HAP-1 (cell line): ENCODE measurements around the gene MAP3K14.

Experiments
- DNase-seq, 2 experiments: peaks; one replicate each; pipeline ENCODE4 v3.0.0-alpha.2; 2016 to 2020; ENCODE audit warnings: low spot score in 2 of 2
- H3K27me3 ChIP-seq: fragments of 250-450 bp; sonication (Bioruptor Pico); 2 replicates; pipeline ENCODE4 v1.5.1; 2020; ENCODE audit warnings: low read depth, mild to moderate bottlenecking, moderate library complexity
- H3K36me3 ChIP-seq: fragments of 250-450 bp; sonication (Bioruptor Pico); replicated peaks from 2 replicates; pipeline ENCODE4 v1.5.1; 2020; ENCODE audit warnings: mild to moderate bottlenecking
- H3K4me1 ChIP-seq: fragments of 250-450 bp; sonication (Bioruptor Pico); 2 replicates; pipeline ENCODE4 v1.5.1; 2020; ENCODE audit warnings: mild to moderate bottlenecking
- H3K4me3 ChIP-seq: fragments of 250-450 bp; sonication (Bioruptor Pico); 2 replicates; pipeline ENCODE4 v1.5.1; 2020; ENCODE audit warnings: mild to moderate bottlenecking, moderate library complexity
- H3K9me3 ChIP-seq: fragments of 250-450 bp; sonication (Bioruptor Pico); 2 replicates; pipeline ENCODE4 v1.5.1; 2020; ENCODE audit warnings: mild to moderate bottlenecking, moderate library complexity
- in situ Hi-C: fragments of 300-500 bp; cut with MboI; formaldehyde crosslinking; loops from 3 replicates; pipeline ENCODE4 v1.14.3; 2020; ENCODE audit warnings: low sequenced_read_pairs, inconsistent platforms, mixed read lengths

The MAP3K14 gene

DNA sequence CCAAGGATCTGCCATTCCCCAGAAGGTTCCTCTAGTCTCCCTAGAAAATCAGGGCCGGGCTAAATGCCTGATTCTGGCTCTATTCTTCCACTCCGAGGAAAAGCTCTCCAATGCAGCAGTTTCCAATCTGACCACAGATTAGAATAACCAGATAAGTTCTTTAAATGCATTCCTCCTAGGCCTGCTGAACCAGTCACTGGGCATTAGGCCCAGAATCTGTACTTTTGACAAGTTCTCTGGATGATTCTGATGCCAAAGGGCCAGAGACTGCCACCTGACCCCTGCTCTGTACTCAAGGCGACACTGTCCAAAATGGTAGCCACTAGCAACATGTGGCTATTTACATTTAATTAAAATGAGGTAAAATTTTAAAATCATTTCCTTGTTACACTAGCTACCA, 22.3 kb downstream of the MAP3K14 start:
- Histone ChIP-seq H3K4me3 (no peak overlapping the region), H3K36me3 (no peaks in the 10 kb centered on the region), H3K9me3 (no peaks in the 10 kb centered on the region), H3K4me1 (no peaks in the 10 kb centered on the region), H3K27me3 (no peaks in the 10 kb centered on the region)
- DNase-seq: no peak
- in situ Hi-C loops: no loop called here

DNA sequence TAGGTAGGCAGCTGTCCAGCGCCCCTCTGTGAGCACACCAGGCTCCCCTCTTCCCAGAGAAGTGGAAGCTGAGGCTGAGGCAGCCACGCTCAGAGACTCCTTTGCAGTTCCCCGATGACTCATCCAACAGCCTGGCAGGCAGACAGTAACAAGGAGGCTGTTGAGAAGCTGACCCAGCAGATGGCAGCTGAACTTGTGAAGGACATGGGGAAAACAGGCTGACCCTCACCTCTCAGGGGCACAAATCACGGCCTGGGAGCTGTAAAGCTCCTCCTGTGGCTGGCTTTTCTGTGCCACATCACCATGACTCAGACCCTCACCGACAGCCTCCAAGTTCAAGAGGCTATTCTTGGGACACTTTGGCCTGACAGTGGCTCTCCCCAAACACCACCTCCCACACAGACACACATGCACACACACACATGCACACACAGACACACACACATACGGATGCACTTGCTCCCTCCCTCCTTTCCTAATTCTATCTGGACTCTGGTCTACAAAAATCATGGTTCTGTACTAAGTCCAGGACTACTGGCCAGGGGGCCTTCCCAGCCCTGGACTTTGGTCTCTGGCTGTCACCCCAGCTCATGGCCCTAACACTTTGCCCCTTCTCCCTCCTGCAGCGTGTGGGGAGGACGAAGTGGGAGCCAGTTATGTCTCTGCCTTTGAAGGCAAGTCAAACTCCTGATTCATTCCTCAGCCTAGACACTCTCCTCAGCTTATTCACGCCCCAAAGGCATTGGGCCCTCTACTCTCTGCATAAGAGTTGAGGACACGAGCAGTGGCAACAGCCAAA, 23.2 kb downstream of the MAP3K14 start:
- Histone ChIP-seq H3K27me3 (no peaks in the 10 kb centered on the region), H3K36me3 (no peaks in the 10 kb centered on the region), H3K4me3 (no peak overlapping the region), H3K9me3 (no peaks in the 10 kb centered on the region), H3K4me1 (no peaks in the 10 kb centered on the region)
- in situ Hi-C loops: no loop called here
- DNase-seq: no peak

GRCh38 chr17:45292696-45293412, 24.0 kb downstream of the MAP3K14 start:
- Histone ChIP-seq H3K36me3 (no peaks in the 10 kb centered on the region), H3K9me3 (no peaks in the 10 kb centered on the region), H3K4me1 (no peaks in the 10 kb centered on the region), H3K27me3 (no peaks in the 10 kb centered on the region), H3K4me3 (no peak overlapping the region)
- DNase-seq: no peak
- in situ Hi-C loops: no loop called here

DNA sequence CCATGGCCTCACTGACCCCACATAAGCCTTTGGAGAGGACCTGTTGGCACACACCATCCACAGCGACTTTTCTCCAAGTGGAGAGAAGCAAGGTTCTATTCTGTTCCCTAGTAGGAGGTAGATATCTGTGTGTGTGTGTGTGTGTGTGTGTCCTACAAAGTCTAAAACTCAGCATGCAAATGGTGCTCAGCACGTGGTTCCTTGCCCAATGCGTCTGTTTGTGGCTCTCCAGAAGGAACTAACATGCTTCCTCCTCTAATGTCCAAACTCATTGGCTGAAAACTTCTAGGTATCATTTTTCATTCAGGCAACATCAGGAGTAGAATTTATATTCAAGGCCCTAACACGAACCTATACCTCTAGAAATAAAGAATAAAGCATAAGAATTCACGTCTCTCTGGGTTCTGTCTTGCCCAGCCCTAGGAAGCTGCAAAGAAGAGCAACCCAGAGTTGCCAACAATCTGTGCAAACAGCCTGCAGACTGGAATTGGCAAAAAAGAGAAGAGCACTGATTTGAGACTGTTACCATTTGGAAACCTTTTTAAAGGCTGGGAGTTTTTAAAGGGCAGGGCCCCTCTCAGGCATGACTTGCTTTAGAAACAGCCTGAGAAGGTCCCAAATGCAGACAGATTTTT, 25.5 kb downstream of the MAP3K14 start:
- H3K36me3 ChIP-seq: 0 out of 2 replicates have a peak, but pooled peaks cover 3% of the 10 kb centered on the region
- H3K4me1 ChIP-seq: no peaks in the 10 kb centered on the region
- in situ Hi-C loops: no loop called here
- H3K27me3 ChIP-seq: no peaks in the 10 kb centered on the region
- H3K9me3 ChIP-seq: no peaks in the 10 kb centered on the region
- DNase-seq: no peak
- no peak overlapping the region for H3K4me3 ChIP-seq

DNA sequence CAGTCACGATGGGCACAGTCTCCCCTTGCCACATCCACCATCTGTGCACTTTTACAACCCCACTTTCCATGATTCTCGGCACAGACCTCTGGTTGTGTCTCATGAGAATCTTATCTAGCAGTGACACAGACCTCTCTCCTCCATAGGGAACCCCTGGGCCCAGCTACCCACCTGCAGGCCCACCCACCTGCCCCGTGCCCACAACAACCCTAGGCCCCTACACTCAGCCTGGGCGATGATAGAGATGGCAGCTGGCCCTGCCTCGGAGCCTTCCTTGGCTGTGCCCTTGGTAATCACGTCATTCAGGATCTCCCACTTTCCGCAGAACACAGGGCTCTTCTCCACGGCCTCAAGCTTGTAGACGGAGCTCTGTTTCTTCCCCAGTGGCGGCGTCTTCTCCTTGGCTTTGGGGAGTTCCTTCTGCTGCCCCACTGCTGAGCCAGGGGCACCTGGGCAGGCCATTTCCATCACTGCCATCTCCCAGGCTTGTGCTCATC, 26.5 kb downstream of the MAP3K14 start:
- no peak overlapping the region for H3K4me3 ChIP-seq
- no peak for DNase-seq
- no peaks in the 10 kb centered on the region for H3K4me1 ChIP-seq
- H3K9me3 ChIP-seq: no peaks in the 10 kb centered on the region
- in situ Hi-C loops: no loop called here
- 0 out of 2 replicates have a peak, but pooled peaks cover 6% of the 10 kb centered on the region for H3K36me3 ChIP-seq
- no peaks in the 10 kb centered on the region for H3K27me3 ChIP-seq

- no peak for DNase-seq
- H3K4me1 ChIP-seq: no peaks in the 10 kb centered on the region
- no peaks in the 10 kb centered on the region for H3K9me3 ChIP-seq
- H3K36me3 ChIP-seq: 0 out of 2 replicates have a peak, but pooled peaks cover 6% of the 10 kb centered on the region
- no peaks in the 10 kb centered on the region for H3K27me3 ChIP-seq
- H3K4me3 ChIP-seq: no peak overlapping the region
- in situ Hi-C loops: loop anchor here (5.0 kb wide), 1 partner anchor 48 kb away; no protein-coding TSS in a partner anchor
Measured at GRCh38 chr17:45289301-45290268, 27.2 kb downstream of the MAP3K14 start.

DNA sequence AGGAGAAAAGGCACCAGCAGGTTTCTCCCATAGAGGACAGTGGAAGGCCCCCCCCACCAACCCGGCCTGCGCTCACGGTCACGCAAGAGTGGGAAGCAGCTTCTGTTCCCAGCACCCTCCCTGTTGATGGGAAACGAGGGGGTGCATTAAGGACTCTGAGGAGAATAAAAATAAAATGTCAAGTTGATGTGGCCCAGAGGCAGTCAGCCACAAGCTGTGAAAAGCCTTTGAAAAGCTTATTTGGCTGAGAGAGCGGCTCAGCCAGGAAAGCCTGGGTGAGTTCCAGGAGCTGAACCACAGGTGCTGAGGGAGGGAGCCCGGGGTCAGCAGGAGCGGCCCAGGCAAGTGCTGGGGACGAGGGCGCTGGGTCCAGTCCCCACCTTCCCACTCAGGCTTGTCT, 28.0 kb downstream of the MAP3K14 start:
- Histone ChIP-seq H3K27me3 (no peaks in the 10 kb centered on the region), H3K4me1 (no peaks in the 10 kb centered on the region), H3K4me3 (no peak overlapping the region), H3K9me3 (no peaks in the 10 kb centered on the region), H3K36me3 (peaks cover 12% of the 10 kb centered on the region)
- in situ Hi-C loops: loop anchor here (5.0 kb wide), 1 partner anchor 48 kb away; no protein-coding TSS in a partner anchor
- no peak for DNase-seq

DNA sequence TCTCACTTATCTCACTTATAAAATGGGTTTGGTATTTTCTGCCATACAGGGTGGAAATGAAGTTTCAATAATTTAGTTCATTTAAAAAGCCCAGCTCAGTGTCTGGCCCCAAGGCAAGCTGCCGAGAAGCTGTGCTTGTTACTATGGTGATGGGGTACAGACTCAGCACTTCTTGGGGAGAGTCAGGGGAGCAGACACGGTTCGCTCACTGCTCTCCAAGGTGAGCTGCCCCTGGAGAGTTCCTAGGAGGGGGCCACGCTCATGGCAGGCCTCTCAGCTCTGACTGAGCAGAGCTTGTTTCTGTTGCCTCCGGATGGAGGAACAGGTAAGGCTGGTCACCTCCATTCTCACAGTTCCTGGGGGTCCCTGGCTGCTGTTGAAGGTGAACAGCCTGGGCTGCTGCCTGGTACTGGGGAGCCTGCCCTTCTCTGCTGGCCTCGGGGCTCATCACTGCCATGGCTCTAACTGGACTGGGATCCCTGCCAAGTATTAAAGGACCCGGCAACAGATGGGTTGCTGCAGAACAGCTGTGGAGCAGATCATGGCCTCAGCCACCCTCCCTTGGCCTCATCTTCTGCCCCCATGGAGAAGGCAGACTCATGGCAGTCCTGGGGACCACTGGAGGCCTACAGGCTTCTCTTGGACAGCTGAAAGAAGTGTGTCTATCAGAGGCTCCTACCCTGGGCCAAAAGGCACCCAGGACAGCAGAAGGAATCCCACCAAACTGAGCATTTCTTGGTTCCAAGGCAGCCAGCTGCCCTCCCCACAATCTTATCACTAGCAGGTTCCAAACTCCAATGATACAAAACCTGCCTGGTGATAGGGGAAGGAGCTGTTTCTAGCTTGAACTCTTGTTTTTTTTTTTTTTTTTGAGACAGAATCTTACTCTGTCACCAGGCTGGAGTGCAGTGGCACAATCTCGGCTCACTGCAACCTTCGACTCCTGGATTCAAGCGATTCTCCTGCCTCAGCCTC, 29.0 kb downstream of the MAP3K14 start:
- no peaks in the 10 kb centered on the region for H3K27me3 ChIP-seq
- no peak for DNase-seq
- no peaks in the 10 kb centered on the region for H3K4me1 ChIP-seq
- in situ Hi-C loops: loop anchor here (5.0 kb wide), 1 partner anchor 49 kb away; no protein-coding TSS in a partner anchor
- H3K9me3 ChIP-seq: no peaks in the 10 kb centered on the region
- H3K4me3 ChIP-seq: no peak overlapping the region
- peaks cover 14% of the 10 kb centered on the region for H3K36me3 ChIP-seq

DNA sequence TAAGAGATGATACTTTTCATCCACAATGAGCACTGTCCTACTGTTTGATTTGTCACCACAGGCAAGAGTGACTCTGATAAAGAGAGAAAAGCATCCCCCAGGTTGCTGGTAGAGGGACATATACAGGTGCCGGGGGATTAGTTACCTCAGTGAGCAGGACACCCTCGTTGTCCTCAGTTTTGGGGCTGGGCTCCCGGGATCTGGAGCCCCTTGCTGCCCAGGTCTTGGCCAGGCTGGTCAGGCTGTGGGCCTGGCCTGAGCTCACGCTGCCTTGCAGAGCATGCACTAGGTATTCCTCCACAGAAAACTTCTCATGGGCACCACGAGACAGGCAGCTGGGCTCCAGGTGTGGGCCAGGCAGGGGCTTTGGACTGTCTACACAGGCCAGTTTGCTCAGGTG, 30.5 kb downstream of the MAP3K14 start:
- Histone ChIP-seq H3K36me3 (peaks cover 14% of the 10 kb centered on the region), H3K4me3 (no peak overlapping the region), H3K27me3 (no peaks in the 10 kb centered on the region), H3K9me3 (no peaks in the 10 kb centered on the region), H3K4me1 (no peaks in the 10 kb centered on the region)
- in situ Hi-C loops: loop anchor here (5.0 kb wide), 1 partner anchor 51 kb away; no protein-coding TSS in a partner anchor
- no peak for DNase-seq

- peaks cover 14% of the 10 kb centered on the region for H3K36me3 ChIP-seq
- H3K4me1 ChIP-seq: no peaks in the 10 kb centered on the region
- DNase-seq: peak in 1 of 2 experiments; percentile 38
- no peaks in the 10 kb centered on the region for H3K9me3 ChIP-seq
- H3K4me3 ChIP-seq: no peak overlapping the region
- in situ Hi-C loops: loop anchor here (5.0 kb wide), 2 partner anchors 53 to 93 kb away; no protein-coding TSS in a partner anchor
- H3K27me3 ChIP-seq: no peaks in the 10 kb centered on the region
Measured at GRCh38 chr17:45284176-45285140, 32.4 kb downstream of the MAP3K14 start.

- no peaks in the 10 kb centered on the region for H3K4me1 ChIP-seq
- no peak for DNase-seq
- no peak overlapping the region for H3K4me3 ChIP-seq
- no peaks in the 10 kb centered on the region for H3K27me3 ChIP-seq
- in situ Hi-C loops: loop anchor here (5.0 kb wide), 1 partner anchor 94 kb away; no protein-coding TSS in a partner anchor
- H3K9me3 ChIP-seq: no peaks in the 10 kb centered on the region
- H3K36me3 ChIP-seq: peaks cover 14% of the 10 kb centered on the region
Measured at GRCh38 chr17:45283711-45284110, 33.1 kb downstream of the MAP3K14 start.
